Measurements from ENCODE around the gene TNFRSF18.

Gene TNFRSF18

DNA sequence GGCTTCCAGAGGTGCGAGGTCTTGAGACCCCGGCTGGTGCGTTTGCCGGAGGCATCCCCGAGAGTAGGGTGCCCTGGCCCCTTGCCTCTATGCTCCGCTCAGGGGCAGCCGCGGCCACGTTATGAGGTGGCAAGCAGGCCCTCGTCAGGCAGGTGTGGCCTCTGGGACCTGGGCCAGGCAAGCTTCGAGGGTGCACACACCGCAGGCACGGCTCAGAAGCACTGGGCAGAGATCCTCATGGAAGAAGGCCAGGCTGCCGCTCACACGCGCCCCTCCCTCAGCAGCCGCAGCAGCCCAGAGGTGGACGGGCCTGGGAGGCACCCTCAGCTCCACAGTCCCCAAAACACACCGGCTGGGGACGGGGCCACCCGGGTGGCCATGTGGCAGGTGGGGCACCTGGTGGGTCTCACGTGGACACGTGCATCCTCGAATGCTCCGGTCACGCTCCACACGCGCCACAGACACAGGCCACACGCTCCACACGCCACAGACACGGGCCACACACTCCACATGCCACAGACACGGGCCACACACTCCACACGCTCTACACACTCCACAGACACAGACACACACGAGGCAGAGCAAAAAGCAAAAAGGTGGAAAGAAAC lies 18.9 kb upstream of the TNFRSF18 start:
- Histone ChIP-seq H3K36me3 (ENCODE audit: insufficient read depth, low read length) (peaks cover 57% of the 10 kb centered on the region), H3K9me3 (ENCODE audit: insufficient read depth, low read depth, low read length) (no peaks in the 10 kb centered on the region), H3K27me3 (ENCODE audit: insufficient read depth, low read length) (no peaks in the 10 kb centered on the region), H3K9ac (ENCODE audit: low read depth, low read length) (no peak overlapping the region), H3K4me1 (ENCODE audit: insufficient read depth, low read length) (no peaks in the 10 kb centered on the region), H3K27ac (ENCODE audit: low read depth, low read length) (no peak overlapping the region), H3K4me3 (ENCODE audit: low read length) (no peak overlapping the region)
- 96% methylated on average over 34 of the region's 34 CpGs for WGBS

DNA sequence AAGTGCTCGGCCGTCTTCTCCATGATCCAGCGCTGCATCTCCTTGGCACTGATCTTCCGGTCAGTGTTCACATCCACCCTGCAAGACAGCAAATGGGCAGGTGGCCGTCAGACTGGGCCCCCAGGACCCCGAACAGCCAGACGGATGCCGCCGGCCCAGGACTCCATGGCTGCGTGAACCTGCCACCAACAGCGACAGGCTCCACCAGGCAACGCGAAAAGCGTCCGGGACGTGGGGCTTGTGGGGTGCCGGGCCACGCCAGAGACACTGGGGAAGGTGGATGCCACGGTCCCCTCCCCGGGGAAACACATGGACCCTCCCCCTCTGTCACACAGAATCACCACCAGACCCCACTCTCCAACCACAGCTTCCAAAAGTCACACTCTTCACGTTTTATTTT lies 17.5 kb upstream of the TNFRSF18 start:
- Histone ChIP-seq H3K9ac (ENCODE audit: low read depth, low read length) (no peak overlapping the region), H3K4me3 (ENCODE audit: low read length) (no peak overlapping the region), H3K36me3 (ENCODE audit: insufficient read depth, low read length) (peaks cover 55% of the 10 kb centered on the region), H3K27ac (ENCODE audit: low read depth, low read length) (no peak overlapping the region), H3K27me3 (ENCODE audit: insufficient read depth, low read length) (no peaks in the 10 kb centered on the region), H3K4me1 (ENCODE audit: insufficient read depth, low read length) (no peaks in the 10 kb centered on the region), H3K9me3 (ENCODE audit: insufficient read depth, low read depth, low read length) (no peaks in the 10 kb centered on the region)
- WGBS: 95% methylated on average over 21 of the region's 21 CpGs

DNA sequence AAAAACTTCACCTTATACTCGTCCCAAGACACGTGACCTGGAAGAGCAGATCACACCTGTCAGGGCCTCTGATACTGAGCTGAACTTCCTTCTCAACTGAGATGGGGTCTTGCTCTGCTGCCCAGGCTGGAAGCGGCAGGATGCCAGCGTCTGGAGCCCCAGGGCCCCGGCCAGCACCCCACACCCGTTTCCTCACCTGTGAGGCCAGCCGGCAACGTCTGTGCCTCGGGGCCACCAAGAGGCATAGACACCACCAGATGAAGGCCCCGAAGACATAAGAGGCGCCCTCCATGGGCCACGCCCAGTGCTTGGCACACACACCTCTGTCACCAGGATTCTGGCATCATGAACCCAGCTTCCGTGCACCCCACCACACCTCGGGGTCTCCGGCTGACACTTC lies 16.9 kb upstream of the TNFRSF18 start:
- WGBS: 96% methylated on average over 15 of the region's 15 CpGs
- Histone ChIP-seq H3K27me3 (ENCODE audit: insufficient read depth, low read length) (no peaks in the 10 kb centered on the region), H3K27ac (ENCODE audit: low read depth, low read length) (no peak overlapping the region), H3K9ac (ENCODE audit: low read depth, low read length) (no peak overlapping the region), H3K9me3 (ENCODE audit: insufficient read depth, low read depth, low read length) (no peaks in the 10 kb centered on the region), H3K4me3 (ENCODE audit: low read length) (no peak overlapping the region), H3K36me3 (ENCODE audit: insufficient read depth, low read length) (peaks cover 56% of the 10 kb centered on the region), H3K4me1 (ENCODE audit: insufficient read depth, low read length) (no peaks in the 10 kb centered on the region)

DNA sequence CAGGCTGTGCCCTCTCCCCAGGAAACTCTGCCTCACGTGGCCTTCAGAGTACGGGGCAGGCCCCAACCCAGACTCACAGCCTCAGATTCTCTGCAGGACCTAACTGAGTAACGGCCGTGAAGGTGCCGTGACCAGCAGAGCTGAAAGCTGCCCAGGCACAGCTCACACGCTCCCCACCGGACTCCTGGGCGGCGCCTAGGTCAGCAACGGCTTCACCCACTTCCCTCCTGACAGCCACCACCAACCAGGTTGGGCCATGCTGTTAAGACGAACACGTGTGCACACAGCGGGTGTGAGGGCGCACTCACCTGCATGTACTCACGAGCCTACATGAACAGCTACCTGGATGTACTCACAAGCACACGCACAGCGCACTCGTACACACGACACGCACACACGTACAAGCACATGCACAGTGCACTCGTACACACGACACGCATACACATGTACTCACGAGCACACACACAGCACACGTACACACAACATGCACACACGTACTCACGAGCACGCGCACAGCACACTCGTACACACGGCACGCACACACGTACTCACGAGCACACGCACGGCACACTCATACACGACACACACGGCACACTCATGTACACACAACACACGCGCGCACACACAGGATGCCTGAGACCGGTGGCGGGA lies 16.3 kb upstream of the TNFRSF18 start:
- peaks cover 54% of the 10 kb centered on the region for H3K36me3 ChIP-seq (ENCODE audit: insufficient read depth, low read length)

DNA sequence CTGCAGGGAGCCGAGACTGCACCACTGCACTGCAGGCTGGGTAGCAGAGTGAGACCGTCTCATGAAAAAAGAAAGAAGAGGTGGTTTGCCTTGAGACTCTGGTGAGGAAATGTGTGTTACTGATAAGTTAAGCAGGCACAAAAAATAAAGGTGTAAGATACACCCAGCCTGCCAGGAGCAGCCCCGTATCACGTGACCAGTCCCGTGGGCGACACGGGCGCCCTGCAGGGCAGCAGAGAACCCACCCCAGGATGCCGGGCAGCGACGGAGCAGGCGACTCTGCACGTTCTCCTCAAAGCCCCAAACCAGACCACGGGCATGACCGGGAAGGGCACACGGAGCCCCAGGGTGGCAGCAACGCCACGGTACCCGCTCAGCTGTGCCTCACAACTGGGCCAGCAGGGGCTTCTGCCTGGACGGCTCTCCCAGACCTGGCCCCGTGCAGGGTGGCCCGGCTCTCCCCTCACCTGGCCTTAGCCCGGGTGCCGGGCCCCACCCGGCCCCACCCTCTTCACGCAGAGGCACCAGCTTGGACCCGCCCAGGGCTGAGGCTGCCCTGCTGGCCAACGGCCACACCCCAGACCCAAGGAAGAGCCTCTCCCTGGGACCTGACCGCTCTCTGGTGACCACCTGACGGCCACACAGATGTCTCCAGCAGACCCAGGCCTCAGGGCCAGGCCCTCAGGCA lies 15.6 kb upstream of the TNFRSF18 start:
- Histone ChIP-seq H3K9ac (ENCODE audit: low read depth, low read length) (no peak overlapping the region), H3K4me3 (ENCODE audit: low read length) (no peak overlapping the region), H3K9me3 (ENCODE audit: insufficient read depth, low read depth, low read length) (no peaks in the 10 kb centered on the region), H3K27ac (ENCODE audit: low read depth, low read length) (no peak overlapping the region), H3K4me1 (ENCODE audit: insufficient read depth, low read length) (no peaks in the 10 kb centered on the region), H3K27me3 (ENCODE audit: insufficient read depth, low read length) (no peaks in the 10 kb centered on the region), H3K36me3 (ENCODE audit: insufficient read depth, low read length) (peaks cover 56% of the 10 kb centered on the region)
- 95% methylated on average over 30 of the region's 30 CpGs for WGBS

More for the DNA sequence above, 16.3 kb upstream of the TNFRSF18 start:
- Histone ChIP-seq H3K27ac (ENCODE audit: low read depth, low read length) (no peak overlapping the region), H3K9me3 (ENCODE audit: insufficient read depth, low read depth, low read length) (no peaks in the 10 kb centered on the region), H3K4me3 (ENCODE audit: low read length) (no peak overlapping the region), H3K4me1 (ENCODE audit: insufficient read depth, low read length) (no peaks in the 10 kb centered on the region), H3K27me3 (ENCODE audit: insufficient read depth, low read length) (no peaks in the 10 kb centered on the region), H3K9ac (ENCODE audit: low read depth, low read length) (no peak overlapping the region)
- WGBS: 96% methylated on average over 44 of the region's 44 CpGs

DNA sequence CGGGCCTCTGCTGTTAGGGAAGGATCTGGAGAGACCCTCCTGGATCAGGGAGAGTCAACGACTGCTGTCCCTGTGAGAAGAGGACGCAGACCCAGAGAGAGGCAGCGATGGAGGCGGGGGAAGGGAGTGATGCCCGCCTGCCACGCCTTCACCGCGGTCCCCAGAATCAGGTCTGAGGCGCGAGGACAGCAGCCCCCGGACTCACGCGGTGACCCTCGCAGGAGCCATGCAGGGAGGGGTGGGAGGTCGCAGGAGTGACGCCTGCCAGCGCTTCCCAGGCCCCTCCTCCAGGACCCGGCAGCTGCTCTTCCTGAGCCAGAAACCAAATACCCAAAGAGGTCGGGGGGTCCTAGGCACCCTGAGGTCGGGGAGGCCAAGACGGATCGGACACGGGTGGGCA lies 13.8 kb upstream of the TNFRSF18 start:
- Histone ChIP-seq H3K4me3 (ENCODE audit: low read length) (no peak overlapping the region), H3K4me1 (ENCODE audit: insufficient read depth, low read length) (no peaks in the 10 kb centered on the region), H3K36me3 (ENCODE audit: insufficient read depth, low read length) (peaks cover 52% of the 10 kb centered on the region), H3K9ac (ENCODE audit: low read depth, low read length) (no peak overlapping the region), H3K27me3 (ENCODE audit: insufficient read depth, low read length) (no peaks in the 10 kb centered on the region), H3K9me3 (ENCODE audit: insufficient read depth, low read depth, low read length) (no peaks in the 10 kb centered on the region), H3K27ac (ENCODE audit: low read depth, low read length) (no peak overlapping the region)
- WGBS: 95% methylated on average over 24 of the region's 24 CpGs

DNA sequence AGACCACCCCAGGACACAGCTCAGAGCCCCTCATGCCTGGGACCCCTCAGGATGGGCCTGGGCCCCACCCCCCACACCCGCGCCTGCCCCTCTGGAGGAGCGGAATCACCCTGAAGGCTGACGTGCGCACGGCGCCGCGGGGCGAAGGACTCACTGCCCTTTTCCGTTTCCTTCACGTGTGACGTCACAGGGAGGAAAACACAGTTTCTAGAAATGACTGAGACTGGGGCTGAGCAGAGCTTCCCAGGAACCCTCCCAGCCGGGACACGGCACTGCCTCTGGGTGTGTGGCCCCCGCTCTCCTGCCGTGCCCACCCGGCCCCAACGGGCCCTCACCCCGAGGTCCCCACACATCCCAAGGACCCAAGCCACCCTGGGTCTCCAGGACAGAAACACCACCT lies 12.9 kb upstream of the TNFRSF18 start:
- 97% methylated on average over 20 of the region's 20 CpGs for WGBS
- Histone ChIP-seq H3K36me3 (ENCODE audit: insufficient read depth, low read length) (peaks cover 45% of the 10 kb centered on the region), H3K9me3 (ENCODE audit: insufficient read depth, low read depth, low read length) (no peaks in the 10 kb centered on the region), H3K9ac (ENCODE audit: low read depth, low read length) (no peak overlapping the region), H3K27me3 (ENCODE audit: insufficient read depth, low read length) (no peaks in the 10 kb centered on the region), H3K4me3 (ENCODE audit: low read length) (no peak overlapping the region), H3K27ac (ENCODE audit: low read depth, low read length) (no peak overlapping the region), H3K4me1 (ENCODE audit: insufficient read depth, low read length) (no peaks in the 10 kb centered on the region)

DNA sequence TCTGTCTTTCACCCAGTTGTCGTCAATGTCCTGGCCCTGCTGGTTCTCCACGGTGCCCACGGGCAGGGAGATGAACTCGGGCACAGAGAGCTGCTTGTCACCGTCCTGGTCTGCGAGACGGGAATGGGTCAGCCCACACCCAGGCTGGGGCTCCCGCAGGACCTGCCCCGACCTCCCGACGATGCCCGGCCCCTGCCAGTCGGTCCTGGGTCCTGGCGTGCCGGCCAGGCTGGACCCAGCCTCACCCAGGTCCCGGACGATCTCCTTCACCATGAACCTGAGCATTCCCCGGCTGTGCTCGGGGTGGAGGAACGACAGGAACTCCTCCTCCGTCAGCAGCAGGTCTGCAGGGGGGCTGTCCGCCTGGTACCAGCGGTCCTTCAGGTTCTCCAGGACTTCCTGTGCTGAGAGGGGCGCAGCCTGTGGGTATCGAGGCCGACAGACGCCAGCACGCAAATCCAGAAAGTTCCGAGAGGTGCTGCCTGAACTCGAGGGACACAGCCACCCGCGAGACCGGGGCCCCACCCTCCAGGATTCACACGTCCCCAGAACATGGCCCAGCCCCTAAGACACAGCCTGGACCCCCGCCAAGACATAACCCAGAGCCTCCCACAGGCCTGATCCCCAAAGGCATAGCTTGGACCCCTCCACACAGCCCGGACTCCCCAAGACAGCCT lies 12.3 kb upstream of the TNFRSF18 start:
- no peak overlapping the region for H3K4me3 ChIP-seq (ENCODE audit: low read length)
- 94% methylated on average over 36 of the region's 36 CpGs for WGBS
- no peak overlapping the region for H3K27ac ChIP-seq (ENCODE audit: low read depth, low read length)
- no peaks in the 10 kb centered on the region for H3K9me3 ChIP-seq (ENCODE audit: insufficient read depth, low read depth, low read length)
- no peaks in the 10 kb centered on the region for H3K27me3 ChIP-seq (ENCODE audit: insufficient read depth, low read length)
- no peaks in the 10 kb centered on the region for H3K4me1 ChIP-seq (ENCODE audit: insufficient read depth, low read length)
- H3K9ac ChIP-seq (ENCODE audit: low read depth, low read length): no peak overlapping the region
- peaks cover 41% of the 10 kb centered on the region for H3K36me3 ChIP-seq (ENCODE audit: insufficient read depth, low read length)

DNA sequence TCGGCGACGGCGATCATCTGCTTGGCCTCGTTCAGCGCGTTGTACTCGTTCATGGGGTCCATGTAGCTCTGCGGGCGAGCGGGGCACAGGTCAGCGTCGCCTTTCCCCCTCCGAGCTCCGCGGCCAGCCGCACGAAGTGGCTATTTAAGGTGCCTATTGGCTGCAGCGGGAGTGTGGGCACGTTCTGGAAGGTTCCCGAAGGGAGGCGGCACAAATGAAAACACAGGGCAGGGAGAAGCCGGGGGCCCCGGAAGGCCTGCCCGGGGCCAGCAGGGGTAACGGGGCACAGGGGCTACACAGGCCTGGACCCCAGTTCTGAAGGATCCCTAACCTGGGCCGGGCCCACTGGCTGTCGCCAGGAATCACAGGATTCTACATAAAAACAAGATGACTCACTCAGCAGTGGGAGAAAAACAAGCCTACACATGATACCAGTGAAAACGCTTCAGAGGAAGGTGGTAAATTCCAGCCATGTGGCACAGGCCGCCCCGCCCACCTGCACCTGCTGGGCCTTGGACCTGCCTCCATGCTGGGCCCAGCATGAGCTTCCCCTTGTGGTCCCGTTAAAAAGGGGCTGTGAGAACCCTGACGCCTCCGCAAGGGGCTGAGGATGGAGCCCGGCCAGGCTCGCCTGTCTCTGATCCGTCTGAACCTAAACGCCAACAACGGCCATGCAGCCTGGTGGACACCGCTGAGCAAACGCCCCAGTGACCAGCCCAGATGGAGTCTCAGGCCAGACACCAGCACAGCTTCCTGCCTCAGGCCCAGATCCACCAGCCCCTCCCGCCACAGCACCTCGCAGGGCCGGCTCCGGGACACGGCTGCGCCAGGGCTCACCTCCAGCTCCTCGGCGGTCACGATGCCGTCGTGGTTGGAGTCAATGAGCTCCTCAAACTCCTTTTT lies 11.5 kb upstream of the TNFRSF18 start:
- Histone ChIP-seq H3K36me3 (ENCODE audit: insufficient read depth, low read length) (peaks cover 34% of the 10 kb centered on the region), H3K27ac (ENCODE audit: low read depth, low read length) (no peak overlapping the region), H3K9ac (ENCODE audit: low read depth, low read length) (no peak overlapping the region), H3K9me3 (ENCODE audit: insufficient read depth, low read depth, low read length) (no peaks in the 10 kb centered on the region), H3K4me3 (ENCODE audit: low read length) (no peak overlapping the region), H3K27me3 (ENCODE audit: insufficient read depth, low read length) (no peaks in the 10 kb centered on the region), H3K4me1 (ENCODE audit: insufficient read depth, low read length) (no peaks in the 10 kb centered on the region)
- WGBS: 92% methylated on average over 52 of the region's 52 CpGs

DNA sequence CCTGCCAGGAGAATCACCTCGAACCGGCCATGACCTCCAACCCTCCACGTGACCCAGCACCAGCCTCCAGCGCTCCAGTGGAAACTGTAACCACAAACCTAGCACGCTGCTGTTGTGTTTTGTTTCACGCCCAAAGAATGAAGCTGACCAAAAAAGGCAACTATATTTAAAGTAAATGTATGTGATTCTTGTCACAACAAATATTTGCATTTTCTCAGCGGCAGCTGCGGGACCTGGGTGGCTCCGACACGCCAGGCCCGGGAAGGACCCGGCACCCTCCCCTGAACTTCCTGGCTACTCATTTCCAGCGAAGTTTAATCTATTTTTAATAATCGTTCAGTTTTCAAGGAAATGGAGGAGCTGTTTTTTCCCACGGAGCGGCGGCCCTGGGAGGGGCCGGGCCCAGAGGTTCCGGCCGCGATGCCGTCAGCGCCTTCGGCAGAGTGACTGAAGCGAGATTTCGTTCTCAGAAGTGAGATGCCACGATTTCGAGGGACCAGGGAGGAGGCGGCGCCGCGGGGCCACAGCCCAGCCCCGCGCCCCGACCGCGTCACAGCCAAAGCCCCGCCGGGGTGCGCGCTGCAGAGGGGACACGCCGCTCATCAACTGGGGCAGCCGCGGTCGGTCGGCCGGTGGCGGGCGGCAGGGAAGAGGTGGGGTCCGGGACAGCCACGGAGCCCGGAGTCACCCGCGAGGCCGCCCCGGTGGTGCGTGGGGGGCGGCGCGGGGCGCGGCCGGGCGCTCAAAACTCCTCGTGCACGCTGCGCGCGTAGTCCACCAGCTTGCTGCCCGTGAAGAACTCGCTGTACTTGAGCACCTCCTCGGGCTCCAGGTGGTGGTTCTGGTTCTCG lies 10.6 kb upstream of the TNFRSF18 start:
- H3K4me3 ChIP-seq (ENCODE audit: low read length): no peak overlapping the region
- no peak overlapping the region for H3K9ac ChIP-seq (ENCODE audit: low read depth, low read length)
- peaks cover 27% of the 10 kb centered on the region for H3K36me3 ChIP-seq (ENCODE audit: insufficient read depth, low read length)
- no peaks in the 10 kb centered on the region for H3K9me3 ChIP-seq (ENCODE audit: insufficient read depth, low read depth, low read length)
- 97% methylated on average over 74 of the region's 74 CpGs for WGBS
- no peaks in the 10 kb centered on the region for H3K27me3 ChIP-seq (ENCODE audit: insufficient read depth, low read length)
- H3K27ac ChIP-seq (ENCODE audit: low read depth, low read length): no peak overlapping the region
- H3K4me1 ChIP-seq (ENCODE audit: insufficient read depth, low read length): no peaks in the 10 kb centered on the region

Measured in HUES64 (cell line).